Uterus (tissue), 4 donors: Measurements from ENCODE around the gene PRPS1. TPM values are rescaled to one million over a fixed set of nuclear protein-coding genes. Genes with fewer than 3 reads are reported as not detected.
"Not testable (repeated sequence)": the region's sequence is repeated elsewhere in the genome, so short reads cannot be mapped to it uniquely, and the experiment has no call there.

Experiments
- DNase-seq, 2 donors: peaks; one replicate each; pipeline ENCODE4 v3.0.0-alpha.2; 2019 to 2020
- H3K27ac ChIP-seq, 2 donors: fragments of 200-600 bp; sonication (generic); 1 replicate in 1 of 2; 2 replicates in 1 of 2; pipeline ENCODE4 v1.5.1; 2016 to 2018
- H3K27me3 ChIP-seq, 2 donors: fragments of 200-600 bp; sonication (generic); one replicate each; pipeline ENCODE4 v1.5.1; 2018 to 2019; ENCODE audit warnings: control low read depth in 1 of 2
- H3K36me3 ChIP-seq, 2 donors: fragments of 200-600 bp; sonication (generic); one replicate each; pipeline ENCODE4 v1.5.1; 2019; ENCODE audit warnings: control low read depth in 1 of 2
- H3K4me1 ChIP-seq, 2 donors: fragments of 200-600 bp; sonication (generic); one replicate each; pipeline ENCODE4 v1.5.1; 2018 to 2019; ENCODE audit warnings: control low read depth in 1 of 2
- H3K4me3 ChIP-seq, 2 donors: fragments of 200-600 bp; sonication (generic); 1 replicate in 1 of 2; 2 replicates in 1 of 2; pipeline ENCODE4 v1.5.1; 2018 to 2019; ENCODE audit warnings: mild to moderate bottlenecking in 1 of 2
- H3K9me3 ChIP-seq, 2 donors: fragments of 200-600 bp; sonication (generic); one replicate each; pipeline ENCODE4 v1.5.1; 2019; ENCODE audit warnings: control low read depth in 1 of 2
- CTCF ChIP-seq, 4 experiments: fragments of 200-600 bp in 2 of 4; fragments of 450-650 bp in 2 of 4; sonication (generic) in 2 of 4; IDR thresholded peaks; one replicate each; pipeline ENCODE4 v1.5.1; 2016 to 2019; ENCODE audit warnings: antibody characterized with exemption in 4 of 4, mild to moderate bottlenecking in 2 of 4, moderate library complexity in 1 of 4
- POLR2A ChIP-seq, 2 donors: fragments of 450-650 bp; IDR thresholded peaks; one replicate each; pipeline ENCODE4 v1.6.1; 2016; ENCODE audit warnings: antibody characterized with exemption in 2 of 2, mild to moderate bottlenecking in 1 of 2, moderate library complexity in 1 of 2
- intact Hi-C: fragments of 100-400 bp; cut with DNase I; formaldehyde crosslinking; loops from one replicate; pipeline ENCODE4 v1.15.1; 2023; ENCODE audit warnings: low total_unique reads
- total RNA-seq, 4 donors: library from RNA; depleted of rRNA in 3 of 4; stranded (reverse); fragments of >200 nt in 3 of 4; gene quantifications; one replicate each; pipeline versions ENCODE4 v1.1.0 to v1.2.4, GENCODE V29; 2014 to 2023
- donor health status: DM: yes; HTN: yes; CAD: no.

The PRPS1 gene
- total RNA-seq, 4 donors from 2014 or later, result 20.0 to 34.1 (median 32.2) TPM

GRCh38 chrX:107667426-107667825 lies 39.1 kb downstream of the PRPS1 start:
- no peak overlapping the region for H3K4me3 ChIP-seq
- no peaks in the 10 kb centered on the region for H3K27me3 ChIP-seq
- intact Hi-C loops, result no loop called here
- DNase-seq, result no peak
- no peaks in the 10 kb centered on the region for H3K9me3 ChIP-seq
- TF ChIP-seq CTCF (IDR thresholded peaks at IDR 0.05) (no peak), POLR2A (IDR thresholded peaks at IDR 0.05) (no peak)
- no peak overlapping the region for H3K27ac ChIP-seq
- H3K36me3 ChIP-seq, result no peaks in the 10 kb centered on the region
- H3K4me1 ChIP-seq, result no peaks in the 10 kb centered on the region

- H3K9me3 ChIP-seq, intact Hi-C loops, H3K27ac ChIP-seq, H3K4me1 ChIP-seq, DNase-seq, H3K27me3 ChIP-seq, H3K4me3 ChIP-seq, H3K36me3 ChIP-seq: not testable (repeated sequence)
Measured at GRCh38 chrX:107668710-107669109, 40.4 kb downstream of the PRPS1 start.

- DNase-seq, result no peak
- Histone ChIP-seq H3K4me3 (no peak overlapping the region), H3K36me3 (no peaks in the 10 kb centered on the region), H3K4me1 (peaks cover 0 to 6% of the 10 kb centered on the region in 2 donors), H3K9me3 (no peaks in the 10 kb centered on the region), H3K27me3 (no peaks in the 10 kb centered on the region), H3K27ac (no peak overlapping the region)
- TF ChIP-seq POLR2A (IDR thresholded peaks at IDR 0.05) (no peak), CTCF (IDR thresholded peaks at IDR 0.05) (no peak)
- intact Hi-C loops, result no loop called here
Measured at GRCh38 chrX:107669261-107669660, 41.0 kb downstream of the PRPS1 start.

- H3K4me1 ChIP-seq, result peaks cover 0 to 6% of the 10 kb centered on the region in 2 donors
- no peak overlapping the region for H3K4me3 ChIP-seq
- no peaks in the 10 kb centered on the region for H3K9me3 ChIP-seq
- intact Hi-C loops, result loop anchor here (5.0 kb wide), 1 partner anchor 107 kb away; the partner anchor contains the start of genes NCBP2L and TSC22D3
- H3K36me3 ChIP-seq, result no peaks in the 10 kb centered on the region
- TF ChIP-seq CTCF (IDR thresholded peaks at IDR 0.05), result no peak
- TF ChIP-seq POLR2A (IDR thresholded peaks at IDR 0.05), result no peak
- DNase-seq, result no peak
- no peak overlapping the region for H3K27ac ChIP-seq
- H3K27me3 ChIP-seq, result no peaks in the 10 kb centered on the region
Measured at GRCh38 chrX:107669885-107670628, 41.7 kb downstream of the PRPS1 start.

- not testable (repeated sequence) for H3K9me3 ChIP-seq, DNase-seq, H3K4me3 ChIP-seq, H3K27ac ChIP-seq, H3K4me1 ChIP-seq, H3K36me3 ChIP-seq, H3K27me3 ChIP-seq
- intact Hi-C loops, result loop anchor here (5.0 kb wide), 1 partner anchor 106 kb away; the partner anchor contains the start of genes NCBP2L and TSC22D3
Measured at GRCh38 chrX:107671256-107671655, 42.9 kb downstream of the PRPS1 start.

GRCh38 chrX:107672955-107673378 lies 44.7 kb downstream of the PRPS1 start:
- peak overlapping the region in 1 of 2 donors; percentile 1 for H3K4me3 ChIP-seq

More at GRCh38 chrX:107672955-107673378, 44.7 kb downstream of the PRPS1 start:
- H3K4me1 ChIP-seq, result peaks cover 0 to 6% of the 10 kb centered on the region in 2 donors
- H3K9me3 ChIP-seq, result no peaks in the 10 kb centered on the region
- intact Hi-C loops, result loop anchor here (5.0 kb wide), 1 partner anchor 104 kb away; the partner anchor contains the start of genes NCBP2L and TSC22D3
- TF ChIP-seq POLR2A (IDR thresholded peaks at IDR 0.05) (peak in 1 of 2 donors; percentile 35), CTCF (IDR thresholded peaks at IDR 0.05) (peak; percentile 64 to 83 (median 68))
- peak; percentile 83 to 90 for DNase-seq
- H3K27me3 ChIP-seq, result no peaks in the 10 kb centered on the region
- H3K27ac ChIP-seq, result peak overlapping the region; percentile 94
- no peaks in the 10 kb centered on the region for H3K36me3 ChIP-seq
